Measurements from ENCODE around the gene TCN2. TPM values are rescaled to one million over a fixed set of nuclear protein-coding genes. Genes with fewer than 3 reads are reported as not detected.
"Not testable (repeated sequence)": the region's sequence is repeated elsewhere in the genome, so short reads cannot be mapped to it uniquely, and the experiment has no call there.

The TCN2 gene
- total RNA-seq (10 to 100 TPM in 1 of 4 donors, 1 to 10 TPM in 3; 5.5 to 11.7 (median 9.0) TPM), polyA plus RNA-seq (1 to 10 TPM; 5.9 to 9.9 (median 7.0) TPM)
- long read RNA-seq, donor 1, partial matches to known transcripts = 1 of 3 reads
- long read RNA-seq, donor 1, other reads (novel, unspliced or antisense) = 0 of 3 reads
- long read RNA-seq, donor 2, transcript TCN2-201 (9 exons, 2,535 nt) = major isoform, 7 of 11 reads
- long read RNA-seq, donor 2, partial matches to known transcripts = 0 of 11 reads
- long read RNA-seq, donor 2, other reads (novel, unspliced or antisense) = 1 of 11 reads

- ATAC-seq = peak; percentile 83 to 93 (median 86)
- intact Hi-C loops (cut with DNase I) = loop anchor here in 1 of 2 donors (10.0 kb wide), 1 partner anchor 182 kb away; the partner anchor contains the start of gene MTFP1
- H3K4me1 ChIP-seq = peaks cover 34% of the 10 kb centered on the region
These were observed at the start of gene TCN2 for GRCh38 chr22:30606455-30607299. TSS of gene TCN2 (plus strand) at chr22:30607174. CDS start at chr22:30607332, 158 bp downstream.

GRCh38 chr22:30557243-30557642 is 49.7 kb upstream of the TCN2 start:
- 79 to 82% (median 79%) methylated on average over 8 of the region's 8 CpGs for WGBS, 3 donors
- H3K4me1 ChIP-seq = no peaks in the 10 kb centered on the region
- DNase-seq (no peak), ATAC-seq (no peak)
- no peak overlapping the region for H3K4me3 ChIP-seq
- H3K9me3 ChIP-seq = no peaks in the 10 kb centered on the region
- no peaks in the 10 kb centered on the region for H3K27me3 ChIP-seq (ENCODE audit: insufficient read depth in 3 of 3, low read length in 2 of 3)
- intact Hi-C loops (cut with DNase I) = no loop called here
- H3K27ac ChIP-seq = no peak overlapping the region
- H3K36me3 ChIP-seq (ENCODE audit: insufficient read depth in 1 of 2, low read depth in 1 of 2) = no peaks in the 10 kb centered on the region
- no peak for TF ChIP-seq CTCF (IDR thresholded peaks at IDR 0.05)

More at GRCh38 chr22:30606455-30607299, at the start of gene TCN2:
- DNase-seq = peak; percentile 66 to 78
- Histone ChIP-seq H3K36me3 (ENCODE audit: insufficient read depth in 1 of 2, low read depth in 1 of 2) (peaks cover 0 to 7% of the 10 kb centered on the region in 2 donors), H3K27ac (peak within 1 kb of the TSS; percentile 80), H3K27me3 (ENCODE audit: insufficient read depth in 3 of 3, low read length in 2 of 3) (no peaks in the 10 kb centered on the region), H3K9me3 (no peaks in the 10 kb centered on the region), H3K4me3 (peak within 1 kb of the TSS; percentile 86)
- TF ChIP-seq CTCF (IDR thresholded peaks at IDR 0.05) = no peak
- 1 to 2% (median 2%) methylated on average over 24 of the region's 24 CpGs for WGBS, 3 donors

- H3K36me3 ChIP-seq (ENCODE audit: insufficient read depth in 1 of 2, low read depth in 1 of 2) = no peaks in the 10 kb centered on the region
- no peak for TF ChIP-seq CTCF (IDR thresholded peaks at IDR 0.05)
- DNase-seq (no peak), ATAC-seq (no peak)
- 77 to 88% (median 78%) methylated on average over 6 of the region's 6 CpGs for WGBS, 3 donors
- H3K9me3 ChIP-seq = no peaks in the 10 kb centered on the region
- H3K4me1 ChIP-seq = no peaks in the 10 kb centered on the region
- H3K27ac ChIP-seq = no peak overlapping the region
- intact Hi-C loops (cut with DNase I) = no loop called here
- no peaks in the 10 kb centered on the region for H3K27me3 ChIP-seq (ENCODE audit: insufficient read depth in 3 of 3, low read length in 2 of 3)
- H3K4me3 ChIP-seq = no peak overlapping the region
These were observed 47.1 kb upstream of the TCN2 start for GRCh38 chr22:30559889-30560288.

GRCh38 chr22:30560643-30561202 is 46.3 kb upstream of the TCN2 start:
- H3K4me3 ChIP-seq; H3K27ac ChIP-seq; ATAC-seq; H3K27me3 ChIP-seq (ENCODE audit: insufficient read depth in 3 of 3, low read length in 2 of 3); DNase-seq; H3K36me3 ChIP-seq (ENCODE audit: insufficient read depth in 1 of 2, low read depth in 1 of 2); intact Hi-C loops (cut with DNase I); H3K9me3 ChIP-seq; H3K4me1 ChIP-seq: not testable (repeated sequence)
- 85 to 93% (median 89%) methylated on average over 10 to 11 of the region's 11 CpGs for WGBS, 3 donors
